ENCODE results near the gene ADAM30. TPM values are rescaled to one million over a fixed set of nuclear protein-coding genes. Genes with fewer than 3 reads are reported as not detected.
A peak's percentile ranks its signal among the peaks of the same experiment; 100 is the strongest.

The ADAM30 gene
- total and polyA plus RNA-seq, 10 donors, result not detected

DNA sequence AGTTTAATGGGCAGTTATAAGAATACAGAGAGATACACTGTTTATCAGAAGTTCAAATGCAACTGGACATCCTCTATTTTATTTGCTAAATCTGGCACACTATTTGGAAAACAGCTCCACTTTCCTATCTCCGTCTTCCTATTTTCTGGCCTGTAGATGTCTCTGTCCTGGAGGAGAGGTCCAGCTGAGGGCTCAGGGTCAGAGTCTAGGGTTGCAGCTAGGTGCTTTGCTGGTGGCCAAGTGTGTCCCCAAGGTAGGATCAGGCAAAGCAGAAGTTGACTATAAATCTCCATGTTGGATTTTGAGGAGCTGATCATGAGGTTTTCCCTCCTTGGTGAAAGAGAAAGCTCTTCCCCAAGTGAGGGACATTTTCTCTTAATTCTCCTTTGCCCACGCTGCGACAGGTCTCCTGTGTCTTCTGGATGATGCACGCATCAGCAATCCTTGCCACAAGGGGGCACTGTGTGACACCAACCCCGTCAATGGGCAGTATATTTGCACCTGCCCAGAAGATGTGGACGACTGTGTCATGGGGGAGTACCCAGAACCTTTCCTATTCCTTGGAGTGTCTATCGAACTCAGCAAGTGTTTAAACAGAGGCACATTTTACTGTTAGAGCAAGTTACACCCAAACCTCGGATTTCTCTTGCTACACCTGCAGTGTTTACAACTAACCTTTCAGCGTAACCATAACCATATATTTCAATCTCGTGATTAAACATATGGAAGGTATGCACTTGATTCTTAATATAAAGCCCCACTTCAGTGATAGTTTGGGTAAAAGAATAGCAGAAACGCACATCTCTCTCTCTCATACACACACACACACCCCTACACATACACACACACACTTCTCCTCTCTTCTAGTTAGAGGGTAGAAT is 10.2 kb downstream of the ADAM30 start:
- Histone ChIP-seq H3K4me1 (no peaks in the 10 kb centered on the region), H3K4me3 (no peak overlapping the region), H3K36me3 (no peaks in the 10 kb centered on the region), H3K27ac (no peak overlapping the region), H3K27me3 (replicated peaks in 1 of 7) (peaks cover 0 to 14% (median 0%) of the 10 kb centered on the region in 7 donors), H3K9me3 (peaks cover 0 to 19% (median 13%) of the 10 kb centered on the region in 8 donors)
- intact Hi-C loops (cut with DNase I; ENCODE audit: low total_unique reads), result no loop called here
- 59 to 76% (median 62%) methylated on average over 11 of the region's 11 CpGs for WGBS, 5 donors
- TF ChIP-seq, protein P1, sequence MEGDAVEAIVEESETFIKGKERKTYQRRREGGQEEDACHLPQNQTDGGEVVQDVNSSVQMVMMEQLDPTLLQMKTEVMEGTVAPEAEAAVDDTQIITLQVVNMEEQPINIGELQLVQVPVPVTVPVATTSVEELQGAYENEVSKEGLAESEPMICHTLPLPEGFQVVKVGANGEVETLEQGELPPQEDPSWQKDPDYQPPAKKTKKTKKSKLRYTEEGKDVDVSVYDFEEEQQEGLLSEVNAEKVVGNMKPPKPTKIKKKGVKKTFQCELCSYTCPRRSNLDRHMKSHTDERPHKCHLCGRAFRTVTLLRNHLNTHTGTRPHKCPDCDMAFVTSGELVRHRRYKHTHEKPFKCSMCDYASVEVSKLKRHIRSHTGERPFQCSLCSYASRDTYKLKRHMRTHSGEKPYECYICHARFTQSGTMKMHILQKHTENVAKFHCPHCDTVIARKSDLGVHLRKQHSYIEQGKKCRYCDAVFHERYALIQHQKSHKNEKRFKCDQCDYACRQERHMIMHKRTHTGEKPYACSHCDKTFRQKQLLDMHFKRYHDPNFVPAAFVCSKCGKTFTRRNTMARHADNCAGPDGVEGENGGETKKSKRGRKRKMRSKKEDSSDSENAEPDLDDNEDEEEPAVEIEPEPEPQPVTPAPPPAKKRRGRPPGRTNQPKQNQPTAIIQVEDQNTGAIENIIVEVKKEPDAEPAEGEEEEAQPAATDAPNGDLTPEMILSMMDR (IDR thresholded peaks at IDR 0.05 in 8 of 11, conservative IDR thresholded peaks at IDR 0.05 in 3 of 11), result peak; percentile 35 to 84 (median 69)
- TF ChIP-seq POLR2AphosphoS5 (IDR thresholded peaks at IDR 0.05) (no peak), POLR2A (IDR thresholded peaks at IDR 0.05) (no peak)
- peak; percentile 81 for DNase-seq

DNA sequence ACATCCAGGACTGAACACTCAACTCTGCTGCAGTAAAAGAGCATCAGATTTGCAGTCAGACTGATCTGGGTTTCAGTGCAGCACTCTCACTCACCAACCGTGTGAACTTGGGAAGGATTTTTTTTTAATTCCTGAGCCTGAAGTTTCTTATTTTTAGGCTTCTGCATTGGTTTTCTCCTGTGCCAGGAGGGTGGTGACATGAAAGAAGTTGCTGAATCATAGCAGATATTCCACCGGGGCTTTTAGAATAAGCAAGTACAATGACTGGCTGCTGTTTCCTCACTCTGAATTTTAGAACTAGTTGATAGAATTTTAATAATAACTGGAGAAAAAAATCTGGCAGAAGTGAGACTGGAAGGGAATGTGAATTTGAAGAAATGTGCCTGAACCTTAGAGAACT is 11.6 kb downstream of the ADAM30 start:
- Histone ChIP-seq H3K36me3 (no peaks in the 10 kb centered on the region), H3K27ac (no peak overlapping the region), H3K4me1 (no peaks in the 10 kb centered on the region), H3K4me3 (no peak overlapping the region), H3K27me3 (replicated peaks in 1 of 7) (peaks cover 0 to 20% (median 0%) of the 10 kb centered on the region in 7 donors), H3K9me3 (peaks cover 0 to 19% (median 13%) of the 10 kb centered on the region in 8 donors)
- DNase-seq, result no peak
- TF ChIP-seq POLR2AphosphoS5 (IDR thresholded peaks at IDR 0.05) (no peak), POLR2A (IDR thresholded peaks at IDR 0.05) (no peak)
- TF ChIP-seq, protein P1 (IDR thresholded peaks at IDR 0.05 in 8 of 11, conservative IDR thresholded peaks at IDR 0.05 in 3 of 11), result no peak
- WGBS, 5 donors, result 18 to 26% (median 21%) methylated on average over 2 of the region's 2 CpGs
- intact Hi-C loops (cut with DNase I; ENCODE audit: low total_unique reads), result no loop called here

- intact Hi-C loops (cut with DNase I; ENCODE audit: low total_unique reads), result no loop called here
- Histone ChIP-seq H3K4me1 (no peaks in the 10 kb centered on the region), H3K9me3 (peaks cover 0 to 16% (median 10%) of the 10 kb centered on the region in 8 donors), H3K4me3 (no peak overlapping the region), H3K27me3 (replicated peaks in 1 of 7) (peaks cover 0 to 26% (median 0%) of the 10 kb centered on the region in 7 donors), H3K36me3 (no peaks in the 10 kb centered on the region), H3K27ac (no peak overlapping the region)
- DNase-seq, result no peak
- TF ChIP-seq, protein P1 (IDR thresholded peaks at IDR 0.05 in 8 of 11, conservative IDR thresholded peaks at IDR 0.05 in 3 of 11), result no peak
- TF ChIP-seq POLR2AphosphoS5 (IDR thresholded peaks at IDR 0.05) (no peak), POLR2A (IDR thresholded peaks at IDR 0.05) (no peak)
- WGBS, 5 donors, result 81 to 93% (median 90%) methylated on average over 3 of the region's 3 CpGs
Observed at GRCh38 chr1:119883826-119884225, 12.5 kb downstream of the ADAM30 start.

All from spleen (tissue), 11 donors.